Measurements from ENCODE around the gene HOXB5. TPM values are rescaled to one million over a fixed set of nuclear protein-coding genes. Genes with fewer than 3 reads are reported as not detected.
A peak's percentile ranks its signal among the peaks of the same experiment; 100 is the strongest.

HOXB5 gene
- total RNA-seq, 1 experiment from 2014 or later, result 5.9 TPM

- Histone ChIP-seq H3K27me3 (replicated peaks; ENCODE audit: insufficient read depth, low read depth, low read length, poor library complexity) (no peaks in the 10 kb centered on the region), H3K4me3 (ENCODE audit: low read depth, low read length, poor library complexity, severe bottlenecking) (peak overlapping the region; percentile 54), H3K27ac (ENCODE audit: low read depth, low read length, poor library complexity, severe bottlenecking) (peak overlapping the region; percentile 53), H3K9me3 (ENCODE audit: low read depth, low read length, poor library complexity, severe bottlenecking) (no peaks in the 10 kb centered on the region), H3K36me3 (ENCODE audit: insufficient read depth, low read length, poor library complexity, severe bottlenecking) (no peaks in the 10 kb centered on the region), H3K4me1 (ENCODE audit: insufficient read depth, low read length, poor library complexity, severe bottlenecking) (peaks cover 76% of the 10 kb centered on the region)
- ChIA-PET CTCF (interaction anchor here (1.5 kb wide), 1 partner anchor 71 kb away, joined by 5 read pairs; no protein-coding TSS in a partner anchor), POLR2A (ENCODE audit: low non-redundant PET) (no interaction called here)
- DNase-seq (ENCODE audit: low spot score), result no peak
- TF ChIP-seq EZH2 (IDR thresholded peaks at IDR 0.05; ENCODE audit: borderline replicate concordance, low read depth, low read length, poor library complexity, severe bottlenecking), result no peak
- no peak for TF ChIP-seq CTCF (conservative IDR thresholded peaks at IDR 0.05; ENCODE audit: low read depth, low read length)
- no TSS peak for BruUV-seq (replicated peaks)
- intact Hi-C loops (cut with micrococcal nuclease; ENCODE audit: unreplicated experiment), result no loop called here
Observed at GRCh38 chr17:48563867-48564187, 29.8 kb downstream of the HOXB5 start.

- H3K4me1 ChIP-seq (ENCODE audit: insufficient read depth, low read length, poor library complexity, severe bottlenecking), result peaks cover 72% of the 10 kb centered on the region
- ChIA-PET POLR2A (ENCODE audit: low non-redundant PET) (no interaction called here), CTCF (interaction anchor here (1.5 kb wide), 1 partner anchor 71 kb away, joined by 5 read pairs; no protein-coding TSS in a partner anchor)
- no peak for DNase-seq (ENCODE audit: low spot score)
- intact Hi-C loops (cut with micrococcal nuclease; ENCODE audit: unreplicated experiment), result no loop called here
- peak overlapping the region; percentile 53 for H3K27ac ChIP-seq (ENCODE audit: low read depth, low read length, poor library complexity, severe bottlenecking)
- no peaks in the 10 kb centered on the region for H3K27me3 ChIP-seq (replicated peaks; ENCODE audit: insufficient read depth, low read depth, low read length, poor library complexity)
- peak overlapping the region; percentile 54 for H3K4me3 ChIP-seq (ENCODE audit: low read depth, low read length, poor library complexity, severe bottlenecking)
- H3K9me3 ChIP-seq (ENCODE audit: low read depth, low read length, poor library complexity, severe bottlenecking), result no peaks in the 10 kb centered on the region
- H3K36me3 ChIP-seq (ENCODE audit: insufficient read depth, low read length, poor library complexity, severe bottlenecking), result no peaks in the 10 kb centered on the region
- BruUV-seq (replicated peaks), result no TSS peak
- no peak for TF ChIP-seq EZH2 (IDR thresholded peaks at IDR 0.05; ENCODE audit: borderline replicate concordance, low read depth, low read length, poor library complexity, severe bottlenecking)
- no peak for TF ChIP-seq CTCF (conservative IDR thresholded peaks at IDR 0.05; ENCODE audit: low read depth, low read length)
Observed at GRCh38 chr17:48563385-48563838, 30.2 kb downstream of the HOXB5 start.

DNA sequence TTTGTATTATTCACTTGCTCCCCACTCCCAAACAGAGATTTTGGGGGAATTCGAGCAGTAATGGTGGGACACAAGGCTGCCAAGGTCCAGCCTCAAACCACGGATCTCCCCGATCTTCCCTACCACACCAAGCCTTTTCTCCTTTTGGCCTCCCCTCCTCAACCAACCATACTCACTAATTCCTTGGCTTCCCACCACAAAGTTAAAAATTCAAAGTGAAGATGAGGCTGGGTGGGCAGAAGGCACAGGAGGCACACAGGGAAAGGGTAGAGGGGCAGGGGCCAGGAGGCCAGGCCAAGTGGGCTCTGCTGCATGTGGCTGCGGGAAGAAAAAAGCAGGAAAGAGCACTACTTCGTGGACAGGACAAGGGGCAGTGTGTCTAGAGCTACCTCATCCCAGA lies 30.6 kb downstream of the HOXB5 start:
- no peak for TF ChIP-seq CTCF (conservative IDR thresholded peaks at IDR 0.05; ENCODE audit: low read depth, low read length)
- TF ChIP-seq EZH2 (IDR thresholded peaks at IDR 0.05; ENCODE audit: borderline replicate concordance, low read depth, low read length, poor library complexity, severe bottlenecking), result no peak
- H3K27ac ChIP-seq (ENCODE audit: low read depth, low read length, poor library complexity, severe bottlenecking), result peak overlapping the region; percentile 7
- DNase-seq (ENCODE audit: low spot score), result no peak

More for the DNA sequence above, 30.6 kb downstream of the HOXB5 start:
- Histone ChIP-seq H3K36me3 (ENCODE audit: insufficient read depth, low read length, poor library complexity, severe bottlenecking) (no peaks in the 10 kb centered on the region), H3K4me1 (ENCODE audit: insufficient read depth, low read length, poor library complexity, severe bottlenecking) (peaks cover 69% of the 10 kb centered on the region), H3K27me3 (replicated peaks; ENCODE audit: insufficient read depth, low read depth, low read length, poor library complexity) (no peaks in the 10 kb centered on the region), H3K4me3 (ENCODE audit: low read depth, low read length, poor library complexity, severe bottlenecking) (peak overlapping the region; percentile 54), H3K9me3 (ENCODE audit: low read depth, low read length, poor library complexity, severe bottlenecking) (no peaks in the 10 kb centered on the region)
- BruUV-seq (replicated peaks), result no TSS peak
- intact Hi-C loops (cut with micrococcal nuclease; ENCODE audit: unreplicated experiment), result no loop called here
- CTCF ChIA-PET, result no interaction called here
- POLR2A ChIA-PET (ENCODE audit: low non-redundant PET), result no interaction called here
